K562 (cell line): ENCODE measurements around the gene HIRIP3. TPM values are rescaled to one million over a fixed set of nuclear protein-coding genes. Genes with fewer than 3 reads are reported as not detected.

ENCODE experiments used
- ATAC-seq: fragments of 200-7000 bp; cut with Tn5 transposase; 3 replicates; pipeline ENCODE4 v1.9.1; 2020; ENCODE audit warnings: moderate library complexity
- BruUV-seq: library from RNA; stranded (reverse); fragments of 400-500 nt; replicated peaks from 2 replicates; lab custom pipeline; 2021; lab: Mats Ljungman, UMichigan
- CTCF ChIA-PET: fragments of 300-600 bp; formaldehyde crosslinking; extraction: SDS; loops from one replicate; lab custom pipeline; 2021; ENCODE audit warnings: low intra/inter-chr PET ratio; lab: Yijun Ruan, JAX
- POLR2A ChIA-PET: fragments of 300-600, 350-650 bp; sonication (Branson Sonifier 250); formaldehyde crosslinking; extraction: SDS; loops from one replicate; lab custom pipeline; 2021; ENCODE audit warnings: antibody characterized with exemption, inconsistent platforms; lab: Yijun Ruan, JAX
- DNase-seq, 4 experiments: peaks; one replicate each; pipeline versions ENCODE4 v3.0.0 to v3.0.0-alpha.2; 2011 to 2018; ENCODE audit warnings: low spot score in 3 of 4, mixed read lengths in 3 of 4; ENCODE audit errors: extremely low read depth in 1 of 4
- FAIRE-seq: peaks from 2 replicates; lab custom pipeline; 2011; peaks lifted over from hg19 to GRCh38; lab: Jason Lieb, UNC
- H2AFZ ChIP-seq: 2 replicates; pipeline ENCODE4 v1.6.0; 2011; ENCODE audit warnings: low read depth, low read length, control low read depth, inconsistent platforms
- H3K27ac ChIP-seq: fragments of 200-600 bp; 3 replicates; pipeline ENCODE4 v1.8.0; 2011; ENCODE audit warnings: low read depth, mild to moderate bottlenecking, control low read depth, inconsistent platforms, low read length, moderate library complexity, mixed read lengths; ENCODE audit errors: extremely low read depth
- H3K27me3 ChIP-seq, 2 experiments: fragments of 300-600 bp in 1 of 2; 2 replicates in 1 of 2; 3 replicates in 1 of 2; pipeline versions ENCODE4 v1.6.0 to v1.8.0; 2011; ENCODE audit warnings: inconsistent platforms in 2 of 2, low read length in 2 of 2, mild to moderate bottlenecking in 1 of 2, mixed read lengths in 1 of 2, moderate library complexity in 1 of 2; ENCODE audit not compliant: control insufficient read depth in 2 of 2, insufficient read depth in 2 of 2
- H3K36me3 ChIP-seq: fragments of 300-600 bp; 3 replicates; pipeline ENCODE4 v1.8.0; 2011; ENCODE audit warnings: mild to moderate bottlenecking, low read length, inconsistent platforms; ENCODE audit not compliant: control insufficient read depth, insufficient read depth
- H3K4me1 ChIP-seq, 2 experiments: fragments of 200-600 bp in 1 of 2; replicated peaks in 1 of 2; 2 replicates in 1 of 2; 3 replicates in 1 of 2; pipeline versions ENCODE4 v1.5.1 to v1.8.0; 2011; ENCODE audit warnings: inconsistent platforms in 2 of 2, low read length in 2 of 2, mild to moderate bottlenecking in 1 of 2, mixed read lengths in 1 of 2, moderate library complexity in 1 of 2; ENCODE audit not compliant: control insufficient read depth in 2 of 2, insufficient read depth in 2 of 2
- H3K4me2 ChIP-seq: 2 replicates; pipeline ENCODE4 v1.6.1; 2011; ENCODE audit warnings: low read length, control low read depth, inconsistent platforms, mixed read lengths; ENCODE audit not compliant: insufficient read depth
- H3K4me3 ChIP-seq: fragments of 200-600 bp; sonication (generic), shearing (Covaris generic); 2 replicates; pipeline ENCODE4 v1.5.1; 2016; ENCODE audit warnings: control low read depth, inconsistent platforms
- H3K79me2 ChIP-seq: fragments of 200-600 bp; 3 replicates; pipeline ENCODE4 v1.8.0; 2011; ENCODE audit warnings: low read length, inconsistent platforms; ENCODE audit not compliant: control insufficient read depth, insufficient read depth
- H3K9ac ChIP-seq, 2 experiments: 2 replicates each; pipeline versions ENCODE4 v1.6.0 to v1.6.1; 2011; ENCODE audit warnings: low read depth in 2 of 2, low read length in 2 of 2, control low read depth in 1 of 2, inconsistent platforms in 1 of 2, mild to moderate bottlenecking in 1 of 2, mixed read lengths in 1 of 2; ENCODE audit not compliant: insufficient read depth in 1 of 2
- H3K9me1 ChIP-seq: one replicate; pipeline ENCODE4 v1.6.0; 2011; ENCODE audit warnings: inconsistent platforms, mild to moderate bottlenecking, low read length, moderate library complexity; ENCODE audit not compliant: control insufficient read depth, insufficient read depth
- H3K9me3 ChIP-seq: replicated peaks from 2 replicates; pipeline ENCODE4 v1.5.1; 2011; ENCODE audit warnings: low read depth, low read length, inconsistent platforms; ENCODE audit not compliant: control insufficient read depth, insufficient read depth
- H4K20me1 ChIP-seq: replicated peaks from 2 replicates; pipeline ENCODE4 v1.6.1; 2011; ENCODE audit warnings: low read length, inconsistent platforms, mixed read lengths; ENCODE audit not compliant: control insufficient read depth, insufficient read depth
- CCAR2 ChIP-seq: fragments of 200-400 bp; formaldehyde crosslinking; IDR thresholded peaks from 2 replicates; pipeline ENCODE4 v1.6.1; 2017; ENCODE audit warnings: mild to moderate bottlenecking, low read depth, low read length
- CGGBP1 ChIP-seq: fragments of 250-450 bp; sonication (Bioruptor Pico); IDR thresholded peaks from 2 replicates; pipeline ENCODE4 v1.9.0; 2021; ENCODE audit warnings: mild to moderate bottlenecking
- DMBX1 ChIP-seq: fragments of 250-450 bp; sonication (Bioruptor Pico); IDR thresholded peaks from 2 replicates; pipeline ENCODE4 v1.8.0; 2022; ENCODE audit warnings: inconsistent platforms, mild to moderate bottlenecking, moderate library complexity, borderline replicate concordance
- HDGF ChIP-seq: fragments of 450-650 bp; IDR thresholded peaks from 2 replicates; pipeline ENCODE4 v1.6.1; 2016
- MAX ChIP-seq: sonication (generic); formaldehyde crosslinking; IDR thresholded peaks from 2 replicates; pipeline ENCODE4 v1.9.0; 2022; ENCODE audit warnings: mild to moderate bottlenecking, missing genetic modification reagents
- MCM3 ChIP-seq: fragments of 450-650 bp; IDR thresholded peaks from 2 replicates; pipeline ENCODE4 v1.6.1; 2016
- NKRF ChIP-seq: fragments of 450-650 bp; IDR thresholded peaks from 2 replicates; pipeline ENCODE4 v1.6.1; 2016; ENCODE audit warnings: borderline replicate concordance
- NUFIP1 ChIP-seq: fragments of 450-650 bp; IDR thresholded peaks from 2 replicates; pipeline ENCODE4 v1.6.1; 2018; ENCODE audit not compliant: partially characterized antibody
- RFX1 ChIP-seq: fragments of 450-650 bp; IDR thresholded peaks from 2 replicates; pipeline ENCODE4 v1.6.1; 2016; ENCODE audit warnings: mild to moderate bottlenecking, moderate library complexity
- ZNF512 ChIP-seq: IDR thresholded peaks from 2 replicates; pipeline ENCODE4 v1.6.1; 2016; ENCODE audit warnings: missing genetic modification characterization, missing compliant biosample characterization
- WGBS: fragments of 100-300 bp; shearing (Covaris generic); methylation state at CpG from one replicate; pipeline ENCODE4 v1.1.6; 2016; ENCODE audit warnings: low coverage, mixed read lengths; ENCODE audit not compliant: insufficient coverage; ENCODE audit errors: missing lambda C conversion rate; 5-methylcytosine and 5-hydroxymethylcytosine counted together
- in situ Hi-C: fragments of 300-500 bp; cut with MboI; formaldehyde crosslinking; loops from 4 replicates; pipeline ENCODE4 v1.15.0; 2018; ENCODE audit warnings: inconsistent platforms, mixed read lengths
- intact Hi-C: fragments of 100-400 bp; cut with micrococcal nuclease; formaldehyde crosslinking; loops from 2 replicates; pipeline ENCODE4 v1.14.2; 2022
- polyA plus RNA-seq, 8 experiments: library from polyadenylated mRNA; depleted of rRNA in 4 of 8; stranded (reverse) in 5 of 8; unstranded in 3 of 8; fragments of >200 nt; fragmentation: Nextera tagmentation in 2 of 8; fragmentation: Illumina TruSeq in 1 of 8; extraction: Ambion mirVana in 2 of 8; extraction: Trizol in 1 of 8; gene quantifications; 2 replicates each; pipeline versions ENCODE4 v1.2.1 to v1.2.3, GENCODE V29; 2011 to 2014; ENCODE audit warnings: inconsistent platforms in 1 of 8, missing spikeins in 1 of 8
- total RNA-seq, 7 experiments: library from RNA; depleted of rRNA in 6 of 7; stranded (reverse); fragments of >200 nt in 6 of 7; fragmentation: Illumina TruSeq in 2 of 7; extraction: Trizol in 2 of 7; gene quantifications; 2 replicates each; pipeline versions ENCODE4 v1.2.1 to v1.2.3, GENCODE V29; 2011 to 2021; ENCODE audit warnings: low replicate concordance in 1 of 7
- TF ChIP-seq, protein P1 (sequence below): fragments of 450-650 bp; IDR thresholded peaks from 2 replicates; pipeline ENCODE4 v1.6.1; 2016; ENCODE audit warnings: antibody characterized with exemption

HIRIP3 gene
- total and polyA plus RNA-seq, 9 of the 15 experiments (the other 6 are each of a cell fraction or from before 2014, with no cell fraction given), result 3.3 to 38.2 (median 18.2) TPM

GRCh38 chr16:29972992-29973383 lies 22.4 kb downstream of the HIRIP3 start (continued):
- no peak for TF ChIP-seq HDGF
- no peak for TF ChIP-seq CGGBP1

GRCh38 chr16:29972500-29972899 lies 22.9 kb downstream of the HIRIP3 start:
- peaks cover 3% of the 10 kb centered on the region for H3K9me1 ChIP-seq
- H3K9me3 ChIP-seq, result no peaks in the 10 kb centered on the region; the same call in 1 of the 2 replicates
- H3K27me3 ChIP-seq, result no peaks in the 10 kb centered on the region
- H3K9ac ChIP-seq, result no peak overlapping the region
- BruUV-seq, result no TSS peak
- TF ChIP-seq RFX1 (no peak), NKRF (no peak), NUFIP1 (no peak), CCAR2 (no peak), MAX (no peak), MCM3 (no peak), DMBX1 (CRISPR knock-in tag) (no peak), ZNF512 (tag) (no peak)
- TF ChIP-seq, protein P1, sequence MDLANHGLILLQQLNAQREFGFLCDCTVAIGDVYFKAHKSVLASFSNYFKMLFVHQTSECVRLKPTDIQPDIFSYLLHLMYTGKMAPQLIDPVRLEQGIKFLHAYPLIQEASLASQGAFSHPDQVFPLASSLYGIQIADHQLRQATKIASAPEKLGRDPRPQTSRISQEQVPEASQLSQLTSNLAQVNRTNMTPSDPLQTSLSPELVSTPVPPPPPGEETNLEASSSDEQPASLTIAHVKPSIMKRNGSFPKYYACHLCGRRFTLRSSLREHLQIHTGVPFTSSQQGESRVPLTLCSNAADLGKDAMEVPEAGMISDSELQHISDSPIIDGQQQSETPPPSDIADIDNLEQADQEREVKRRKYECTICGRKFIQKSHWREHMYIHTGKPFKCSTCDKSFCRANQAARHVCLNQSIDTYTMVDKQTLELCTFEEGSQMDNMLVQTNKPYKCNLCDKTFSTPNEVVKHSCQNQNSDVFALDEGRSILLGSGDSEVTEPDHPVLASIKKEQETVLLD, result no peak
- in situ Hi-C loops, result no loop called here
- no peak overlapping the region; the same call in 1 of the 2 replicates for H2AFZ ChIP-seq
- peaks cover 40% of the 10 kb centered on the region for H3K36me3 ChIP-seq
- H3K79me2 ChIP-seq, result peaks cover 36% of the 10 kb centered on the region
- ATAC-seq (no peak), DNase-seq (no peak), FAIRE-seq (no peak)
- peaks cover 26 to 30% of the 10 kb centered on the region in 2 experiments; a peak in 4 of 5 replicates for H3K4me1 ChIP-seq
- peaks cover 23% of the 10 kb centered on the region for H4K20me1 ChIP-seq
- ChIA-PET CTCF (no interaction called here), POLR2A (interaction anchor here (1.3 to 2.9 kb wide), 3 partner anchors 10 to 65 kb away, joined by 3 to 18 read pairs (median 9); partner anchors contain the start of gene TMEM219)
- WGBS, result 100% methylated on average over 1 of the region's 1 CpG
- no peak overlapping the region for H3K4me2 ChIP-seq
- intact Hi-C loops, result no loop called here
- no peak overlapping the region for H3K4me3 ChIP-seq
- H3K27ac ChIP-seq, result peak overlapping the region; percentile 65; the same call in 1 of the 3 replicates
